ENCODE measurements around the gene GDPD4. TPM values are rescaled to one million over a fixed set of nuclear protein-coding genes. Genes with fewer than 3 reads are reported as not detected.

Gene GDPD4, protein sequence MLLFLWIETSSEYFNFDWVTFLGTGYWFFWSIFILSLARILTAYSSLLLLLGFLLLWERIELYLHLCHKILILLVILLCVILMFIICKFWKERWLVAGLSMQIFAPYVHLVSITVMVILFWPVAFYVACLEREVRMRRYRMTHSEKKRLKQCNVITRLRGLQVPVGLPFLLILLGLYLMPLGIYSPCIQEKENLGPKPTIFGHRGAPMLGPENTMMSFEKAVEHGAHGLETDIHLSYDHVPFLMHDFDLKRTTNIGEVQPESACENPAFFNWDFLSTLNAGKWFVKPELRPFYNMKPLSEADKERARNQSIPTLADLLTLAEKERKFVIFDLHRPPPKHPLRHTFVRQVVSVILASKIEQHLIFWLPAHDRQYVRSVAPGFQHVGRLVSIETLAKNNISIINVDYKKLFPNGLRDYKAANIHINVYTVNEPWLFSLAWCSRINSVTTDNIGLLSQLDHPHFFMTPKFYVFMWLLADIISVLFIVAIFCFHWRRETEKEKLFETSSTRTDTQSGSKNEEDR
- total RNA-seq (2021; ENCODE audit: unreplicated experiment) (not detected), Bru-seq, nascent RNA (percentile 13 among the genes with signal in this experiment), BruChase-seq, experiment 1, labeled RNA remaining after a 6-hour chase (percentile 9 among the genes with signal in this experiment), BruChase-seq, experiment 2, labeled RNA remaining after a 2-hour chase (percentile 14 among the genes with signal in this experiment)
- polyA plus RNA-seq (2012) = not detected in 2 replicates
- long read RNA-seq = 0 reads

DNA sequence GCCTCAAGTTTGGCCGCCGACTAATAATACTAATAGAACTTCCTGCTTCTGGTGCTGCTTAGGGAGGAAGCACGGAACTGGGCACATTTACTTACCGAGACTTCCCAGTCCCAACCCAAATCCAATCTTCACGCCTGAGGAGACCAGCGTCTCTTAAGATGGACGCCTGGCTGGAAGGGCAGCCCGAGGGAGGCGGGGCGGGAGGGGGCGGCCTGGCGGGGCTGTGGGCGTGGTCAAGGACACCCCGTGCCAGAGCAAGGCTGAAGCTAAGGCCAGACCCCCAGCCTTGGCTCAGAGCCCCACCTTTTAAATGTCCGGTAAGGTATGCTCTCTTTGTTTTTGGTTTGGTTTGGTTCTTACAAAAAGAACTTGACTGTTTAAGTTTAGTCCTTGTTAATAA lies at the start of gene GDPD4:
Gene GDPD4 (minus strand): TSS at position 177 of the 400 bp plus-strand sequence. CDS start 16,549 bp downstream, outside the sequence.
- POLR2A ChIA-PET = no interaction called here

More for the DNA sequence above, at the start of gene GDPD4:
- Histone ChIP-seq H3K4me1 (ENCODE audit: control insufficient read depth in 1 of 2, insufficient read depth in 2 of 2, low read length in 2 of 2) (peaks cover 0 to 18% of the 10 kb centered on the region in 2 experiments; a peak in 2 of 4 replicates), H3K9me3 (ENCODE audit: control insufficient read depth in 1 of 2, insufficient read depth in 1 of 2, low read depth in 1 of 2, low read length in 2 of 2) (no peaks in the 10 kb centered on the region), H2AFZ (ENCODE audit: low read depth, low read length, poor library complexity, severe bottlenecking) (peak within 1 kb of the TSS; percentile 86), H3K4me3 (replicated peaks in 1 of 2; ENCODE audit: low read depth in 1 of 2, low read length in 2 of 2) (no peak within 1 kb of the TSS), H3K27me3 (ENCODE audit: insufficient read depth, low read length) (no peaks in the 10 kb centered on the region), H3K9ac (ENCODE audit: low read length) (no peak within 1 kb of the TSS), H4K20me1 (ENCODE audit: insufficient read depth) (no peaks in the 10 kb centered on the region), H3K36me3 (ENCODE audit: control insufficient read depth in 1 of 2, insufficient read depth in 2 of 2, low read length in 2 of 2) (no peaks in the 10 kb centered on the region), H3K27ac (ENCODE audit: low read depth, low read length) (no peak within 1 kb of the TSS), H3K4me2 (ENCODE audit: low read length) (no peak within 1 kb of the TSS), H3K79me2 (ENCODE audit: insufficient read depth, low read length) (no peaks in the 10 kb centered on the region), H3K9me2 (ENCODE audit: insufficient read depth) (no peaks in the 10 kb centered on the region)
- no peak for DNase-seq (ENCODE audit: low read depth, low spot score)
- ChIA-PET CTCF (no interaction called here), RAD21 (ENCODE audit: low non-redundant PET in 1 of 2, low total read pairs in 2 of 2, uncharacterized antibody in 2 of 2, unreplicated experiment in 2 of 2) (no interaction called here)
- ATAC-seq = no peak
- intact Hi-C loops (cut with micrococcal nuclease) = no loop called here
- TF ChIP-seq, protein P1, sequence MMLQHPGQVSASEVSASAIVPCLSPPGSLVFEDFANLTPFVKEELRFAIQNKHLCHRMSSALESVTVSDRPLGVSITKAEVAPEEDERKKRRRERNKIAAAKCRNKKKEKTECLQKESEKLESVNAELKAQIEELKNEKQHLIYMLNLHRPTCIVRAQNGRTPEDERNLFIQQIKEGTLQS (IDR thresholded peaks at IDR 0.05) = no peak
- TF ChIP-seq YY1 (IDR thresholded peaks at IDR 0.05; ENCODE audit: extremely low read depth, insufficient replicate concordance, low read depth, low read length) = no peak
- TF ChIP-seq, protein P2, sequence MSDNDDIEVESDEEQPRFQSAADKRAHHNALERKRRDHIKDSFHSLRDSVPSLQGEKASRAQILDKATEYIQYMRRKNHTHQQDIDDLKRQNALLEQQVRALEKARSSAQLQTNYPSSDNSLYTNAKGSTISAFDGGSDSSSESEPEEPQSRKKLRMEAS (IDR thresholded peaks at IDR 0.05) = no peak
- TF ChIP-seq POLR2AphosphoS5 (IDR thresholded peaks at IDR 0.05; ENCODE audit: low read depth, low read length) = no peak
- TF ChIP-seq TCF7L2 (IDR thresholded peaks at IDR 0.05; ENCODE audit: borderline replicate concordance, extremely low read depth, insufficient read depth, insufficient read length) = no peak
- TF ChIP-seq EZH2phosphoT487 (IDR thresholded peaks at IDR 0.05; ENCODE audit: borderline replicate concordance) = no peak
- TF ChIP-seq SP1 (IDR thresholded peaks at IDR 0.05; ENCODE audit: low read depth) = no peak
- no peak for TF ChIP-seq RAD21 (IDR thresholded peaks at IDR 0.05; ENCODE audit: low read depth)
- no peak for TF ChIP-seq ELF1 (IDR thresholded peaks at IDR 0.05; ENCODE audit: borderline replicate concordance, low read depth)
- TF ChIP-seq JUND (IDR thresholded peaks at IDR 0.05) = no peak
- TF ChIP-seq CBX3 (IDR thresholded peaks at IDR 0.05; ENCODE audit: low read depth) = no peak
- TF ChIP-seq, protein P3, sequence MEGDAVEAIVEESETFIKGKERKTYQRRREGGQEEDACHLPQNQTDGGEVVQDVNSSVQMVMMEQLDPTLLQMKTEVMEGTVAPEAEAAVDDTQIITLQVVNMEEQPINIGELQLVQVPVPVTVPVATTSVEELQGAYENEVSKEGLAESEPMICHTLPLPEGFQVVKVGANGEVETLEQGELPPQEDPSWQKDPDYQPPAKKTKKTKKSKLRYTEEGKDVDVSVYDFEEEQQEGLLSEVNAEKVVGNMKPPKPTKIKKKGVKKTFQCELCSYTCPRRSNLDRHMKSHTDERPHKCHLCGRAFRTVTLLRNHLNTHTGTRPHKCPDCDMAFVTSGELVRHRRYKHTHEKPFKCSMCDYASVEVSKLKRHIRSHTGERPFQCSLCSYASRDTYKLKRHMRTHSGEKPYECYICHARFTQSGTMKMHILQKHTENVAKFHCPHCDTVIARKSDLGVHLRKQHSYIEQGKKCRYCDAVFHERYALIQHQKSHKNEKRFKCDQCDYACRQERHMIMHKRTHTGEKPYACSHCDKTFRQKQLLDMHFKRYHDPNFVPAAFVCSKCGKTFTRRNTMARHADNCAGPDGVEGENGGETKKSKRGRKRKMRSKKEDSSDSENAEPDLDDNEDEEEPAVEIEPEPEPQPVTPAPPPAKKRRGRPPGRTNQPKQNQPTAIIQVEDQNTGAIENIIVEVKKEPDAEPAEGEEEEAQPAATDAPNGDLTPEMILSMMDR (IDR thresholded peaks at IDR 0.05 in 2 of 3, conservative IDR thresholded peaks at IDR 0.05 in 1 of 3; ENCODE audit: borderline replicate concordance in 1 of 3, insufficient read depth in 1 of 3, low read depth in 2 of 3, low read length in 2 of 3) = no peak
- no peak for TF ChIP-seq FOSL1 (IDR thresholded peaks at IDR 0.05; ENCODE audit: low read depth)
- no peak for TF ChIP-seq ZFX (IDR thresholded peaks at IDR 0.05)
- TF ChIP-seq SIN3A (IDR thresholded peaks at IDR 0.05; ENCODE audit: low read depth) = no peak
- no peak for TF ChIP-seq EGR1 (IDR thresholded peaks at IDR 0.05; ENCODE audit: low read depth)
- BruUV-seq (replicated peaks) = no TSS peak
